ENCODE results near the gene THAP10. TPM values are rescaled to one million over a fixed set of nuclear protein-coding genes. Genes with fewer than 3 reads are reported as not detected.
"Not testable (repeated sequence)": the region's sequence is repeated elsewhere in the genome, so short reads cannot be mapped to it uniquely, and the experiment has no call there.

Gene THAP10
- total RNA-seq, 1 donor: 2.6 TPM

GRCh38 chr15:70859322-70859908 is 32.8 kb downstream of the THAP10 start:
- H3K4me3 ChIP-seq (ENCODE audit: low read depth, low read length): no peak overlapping the region
- TF ChIP-seq CTCF (IDR thresholded peaks at IDR 0.05; ENCODE audit: insufficient read depth, low read depth, low read length): no peak
- DNase-seq (ENCODE audit: low read depth): no peak

- not testable (repeated sequence) for H3K4me3 ChIP-seq (ENCODE audit: low read depth, low read length); DNase-seq (ENCODE audit: low read depth)
These were observed 33.5 kb downstream of the THAP10 start for GRCh38 chr15:70858614-70859321.

GRCh38 chr15:70857562-70858285 is 34.5 kb downstream of the THAP10 start:
- no peak overlapping the region for H3K4me3 ChIP-seq (ENCODE audit: low read depth, low read length)
- DNase-seq (ENCODE audit: low read depth): no peak
- TF ChIP-seq CTCF (IDR thresholded peaks at IDR 0.05; ENCODE audit: insufficient read depth, low read depth, low read length): no peak

GRCh38 chr15:70856884-70857561 is 35.2 kb downstream of the THAP10 start:
- DNase-seq (ENCODE audit: low read depth): peak; percentile 99
- TF ChIP-seq CTCF (IDR thresholded peaks at IDR 0.05; ENCODE audit: insufficient read depth, low read depth, low read length): no peak
- H3K4me3 ChIP-seq (ENCODE audit: low read depth, low read length): peak overlapping the region; percentile 16

- peak overlapping the region; percentile 16 for H3K4me3 ChIP-seq (ENCODE audit: low read depth, low read length)
- no peak for TF ChIP-seq CTCF (IDR thresholded peaks at IDR 0.05; ENCODE audit: insufficient read depth, low read depth, low read length)
- DNase-seq (ENCODE audit: low read depth): no peak
These were observed 35.9 kb downstream of the THAP10 start for GRCh38 chr15:70856177-70856883.

- no peak for TF ChIP-seq CTCF (IDR thresholded peaks at IDR 0.05; ENCODE audit: insufficient read depth, low read depth, low read length)
- DNase-seq (ENCODE audit: low read depth): no peak
- H3K4me3 ChIP-seq (ENCODE audit: low read depth, low read length): no peak overlapping the region
These were observed 36.5 kb downstream of the THAP10 start for GRCh38 chr15:70855764-70856163.

Data from fibroblast of villous mesenchyme (primary cell).